ENCODE measurements around the gene RP2.

DNA sequence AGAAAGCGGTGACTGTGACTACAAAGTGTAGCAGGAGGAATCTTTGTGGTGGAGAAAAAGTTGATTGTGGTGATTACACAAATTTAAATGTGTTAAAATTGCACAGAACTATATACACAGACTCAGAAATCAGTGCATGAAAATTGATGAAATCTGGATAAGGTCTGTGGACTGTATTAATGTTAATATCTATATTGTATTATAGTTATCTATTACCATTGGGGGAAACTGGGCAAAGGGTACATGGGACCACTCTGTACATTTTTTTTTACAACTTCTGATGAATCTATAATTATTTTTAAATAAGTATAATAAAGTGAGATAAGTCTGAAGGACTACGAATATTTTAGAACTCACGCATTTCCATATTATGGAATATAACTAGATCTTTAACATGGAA lies 73.6 kb downstream of the RP2 start:
- TF ChIP-seq, protein P1, sequence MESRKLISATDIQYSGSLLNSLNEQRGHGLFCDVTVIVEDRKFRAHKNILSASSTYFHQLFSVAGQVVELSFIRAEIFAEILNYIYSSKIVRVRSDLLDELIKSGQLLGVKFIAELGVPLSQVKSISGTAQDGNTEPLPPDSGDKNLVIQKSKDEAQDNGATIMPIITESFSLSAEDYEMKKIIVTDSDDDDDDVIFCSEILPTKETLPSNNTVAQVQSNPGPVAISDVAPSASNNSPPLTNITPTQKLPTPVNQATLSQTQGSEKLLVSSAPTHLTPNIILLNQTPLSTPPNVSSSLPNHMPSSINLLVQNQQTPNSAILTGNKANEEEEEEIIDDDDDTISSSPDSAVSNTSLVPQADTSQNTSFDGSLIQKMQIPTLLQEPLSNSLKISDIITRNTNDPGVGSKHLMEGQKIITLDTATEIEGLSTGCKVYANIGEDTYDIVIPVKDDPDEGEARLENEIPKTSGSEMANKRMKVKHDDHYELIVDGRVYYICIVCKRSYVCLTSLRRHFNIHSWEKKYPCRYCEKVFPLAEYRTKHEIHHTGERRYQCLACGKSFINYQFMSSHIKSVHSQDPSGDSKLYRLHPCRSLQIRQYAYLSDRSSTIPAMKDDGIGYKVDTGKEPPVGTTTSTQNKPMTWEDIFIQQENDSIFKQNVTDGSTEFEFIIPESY (IDR thresholded peaks at IDR 0.05; ENCODE audit: extremely low read depth, insufficient replicate concordance, low read length) = no peak
- TF ChIP-seq, protein P2, sequence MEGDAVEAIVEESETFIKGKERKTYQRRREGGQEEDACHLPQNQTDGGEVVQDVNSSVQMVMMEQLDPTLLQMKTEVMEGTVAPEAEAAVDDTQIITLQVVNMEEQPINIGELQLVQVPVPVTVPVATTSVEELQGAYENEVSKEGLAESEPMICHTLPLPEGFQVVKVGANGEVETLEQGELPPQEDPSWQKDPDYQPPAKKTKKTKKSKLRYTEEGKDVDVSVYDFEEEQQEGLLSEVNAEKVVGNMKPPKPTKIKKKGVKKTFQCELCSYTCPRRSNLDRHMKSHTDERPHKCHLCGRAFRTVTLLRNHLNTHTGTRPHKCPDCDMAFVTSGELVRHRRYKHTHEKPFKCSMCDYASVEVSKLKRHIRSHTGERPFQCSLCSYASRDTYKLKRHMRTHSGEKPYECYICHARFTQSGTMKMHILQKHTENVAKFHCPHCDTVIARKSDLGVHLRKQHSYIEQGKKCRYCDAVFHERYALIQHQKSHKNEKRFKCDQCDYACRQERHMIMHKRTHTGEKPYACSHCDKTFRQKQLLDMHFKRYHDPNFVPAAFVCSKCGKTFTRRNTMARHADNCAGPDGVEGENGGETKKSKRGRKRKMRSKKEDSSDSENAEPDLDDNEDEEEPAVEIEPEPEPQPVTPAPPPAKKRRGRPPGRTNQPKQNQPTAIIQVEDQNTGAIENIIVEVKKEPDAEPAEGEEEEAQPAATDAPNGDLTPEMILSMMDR (IDR thresholded peaks at IDR 0.05 in 2 of 3, conservative IDR thresholded peaks at IDR 0.05 in 1 of 3; ENCODE audit: borderline replicate concordance in 1 of 3, insufficient read depth in 1 of 3, low read depth in 2 of 3, low read length in 2 of 3) = no peak
- TF ChIP-seq EZH2 (IDR thresholded peaks at IDR 0.05) = no peak
- no peak for TF ChIP-seq EZH2phosphoT487 (IDR thresholded peaks at IDR 0.05; ENCODE audit: borderline replicate concordance)
- TF ChIP-seq RAD21 (IDR thresholded peaks at IDR 0.05; ENCODE audit: low read depth) = no peak
- TF ChIP-seq YY1 (IDR thresholded peaks at IDR 0.05; ENCODE audit: extremely low read depth, insufficient replicate concordance, low read depth, low read length) = no peak
- no peak for TF ChIP-seq POLR2A (IDR thresholded peaks at IDR 0.05; ENCODE audit: borderline replicate concordance, extremely low read depth, insufficient read depth, insufficient read length)
- no peak for TF ChIP-seq ELF1 (IDR thresholded peaks at IDR 0.05; ENCODE audit: borderline replicate concordance, low read depth)
- TF ChIP-seq SIN3A (IDR thresholded peaks at IDR 0.05; ENCODE audit: low read depth) = no peak
- TF ChIP-seq FOSL1 (IDR thresholded peaks at IDR 0.05; ENCODE audit: low read depth) = no peak
- TF ChIP-seq, protein P3, sequence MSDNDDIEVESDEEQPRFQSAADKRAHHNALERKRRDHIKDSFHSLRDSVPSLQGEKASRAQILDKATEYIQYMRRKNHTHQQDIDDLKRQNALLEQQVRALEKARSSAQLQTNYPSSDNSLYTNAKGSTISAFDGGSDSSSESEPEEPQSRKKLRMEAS (IDR thresholded peaks at IDR 0.05) = no peak

All from HCT116 (cell line).